Measurements from ENCODE around the gene TMEM8B.

TMEM8B gene

DNA sequence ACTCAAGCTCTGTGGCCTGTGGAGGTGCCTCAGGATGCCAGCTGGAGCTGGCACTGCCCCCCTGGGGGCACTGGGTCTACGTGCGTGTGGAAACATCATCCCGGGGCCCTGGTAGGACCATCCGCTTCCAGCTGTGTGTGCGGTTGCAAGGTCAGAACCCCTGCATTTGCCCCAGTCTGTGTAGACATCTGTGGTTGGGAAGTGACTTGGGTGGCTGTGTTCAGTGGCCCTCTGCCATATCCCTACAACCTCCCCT is 12.5 kb downstream of the TMEM8B start:
- no peak for DNase-seq (ENCODE audit: low read depth in 2 of 2)

DNA sequence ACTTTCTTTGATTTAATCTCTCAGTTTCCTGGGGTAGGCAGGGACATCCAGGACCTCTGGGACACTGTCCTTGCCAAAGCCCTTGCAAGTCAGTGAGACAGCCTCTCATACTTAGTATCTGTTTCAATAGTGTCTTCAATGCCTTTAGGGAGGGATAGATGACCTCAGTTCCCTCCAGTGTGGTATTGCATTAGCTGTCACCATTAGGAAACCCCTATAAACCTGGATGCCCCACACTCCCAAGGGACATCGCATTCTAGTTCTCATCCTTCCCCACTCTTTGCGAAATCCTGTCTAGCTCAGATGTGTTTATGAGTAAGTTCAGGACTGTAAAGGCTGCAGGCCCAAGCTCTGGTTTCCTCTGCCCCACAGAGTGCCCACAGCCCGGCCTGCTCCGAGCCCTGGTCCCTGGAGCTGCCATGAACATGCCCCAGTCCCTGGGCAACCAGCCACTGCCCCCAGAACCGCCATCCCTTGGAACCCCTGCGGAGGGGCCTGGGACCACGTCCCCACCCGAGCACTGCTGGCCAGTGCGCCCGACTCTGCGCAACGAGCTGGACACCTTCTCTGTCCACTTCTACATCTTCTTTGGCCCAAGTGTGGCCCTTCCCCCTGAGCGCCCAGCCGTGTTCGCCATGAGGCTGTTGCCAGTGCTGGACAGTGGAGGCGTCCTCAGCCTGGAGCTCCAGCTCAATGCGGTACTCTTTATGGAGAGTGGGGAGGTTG is 13.2 kb downstream of the TMEM8B start:
- no peak for DNase-seq (ENCODE audit: low read depth in 2 of 2)

DNA sequence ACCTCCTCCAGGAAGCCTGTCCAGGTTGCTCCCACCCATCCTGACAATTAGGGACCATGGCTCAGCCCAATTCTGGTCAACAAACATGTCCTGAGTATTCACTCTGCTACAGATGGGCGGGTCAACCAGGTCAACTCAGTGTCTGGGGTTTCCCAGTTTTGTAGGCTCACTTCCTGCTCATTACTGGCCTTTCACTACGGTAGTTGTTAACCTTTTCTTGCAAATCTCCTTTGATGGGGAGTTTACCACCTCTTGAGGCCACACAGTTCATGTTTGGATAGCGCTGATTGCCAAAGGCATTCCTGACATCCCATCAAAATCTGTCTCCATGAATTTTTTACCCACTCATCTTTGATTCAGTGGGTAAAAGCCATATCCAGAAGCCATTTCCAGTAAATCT is 13.8 kb downstream of the TMEM8B start:
- DNase-seq (ENCODE audit: low read depth in 2 of 2): no peak

DNA sequence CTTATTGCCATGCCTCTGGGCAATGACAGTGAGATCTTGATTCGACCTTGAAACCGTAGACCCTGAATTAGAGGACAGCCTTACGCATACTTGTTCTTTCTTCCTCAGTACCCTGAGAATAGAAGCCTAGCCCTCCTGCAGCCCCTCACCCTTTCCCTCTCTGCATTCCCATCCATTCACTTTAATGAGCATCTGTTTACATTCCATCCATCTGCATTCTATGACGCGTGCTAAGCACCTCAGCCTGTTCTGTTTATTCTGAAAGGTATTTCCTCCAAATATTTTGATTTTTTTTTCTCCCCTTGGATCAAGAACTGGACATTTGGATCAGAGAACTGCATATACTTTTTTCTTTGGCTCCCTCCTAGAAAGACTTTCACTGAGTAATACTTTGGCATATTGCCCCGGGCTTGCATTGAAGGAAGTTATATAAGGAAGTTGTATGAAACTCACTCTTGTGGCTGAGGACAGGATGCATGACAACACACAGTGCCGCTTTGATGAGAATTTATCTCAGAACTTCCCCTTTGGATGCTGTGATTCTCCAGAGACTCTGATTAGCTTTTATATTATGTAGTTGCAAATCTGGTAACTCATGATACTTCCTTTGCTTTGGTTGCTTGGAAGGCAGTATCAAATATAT is 15.7 kb downstream of the TMEM8B start:
- no peak for DNase-seq (ENCODE audit: low read depth in 2 of 2)

DNA sequence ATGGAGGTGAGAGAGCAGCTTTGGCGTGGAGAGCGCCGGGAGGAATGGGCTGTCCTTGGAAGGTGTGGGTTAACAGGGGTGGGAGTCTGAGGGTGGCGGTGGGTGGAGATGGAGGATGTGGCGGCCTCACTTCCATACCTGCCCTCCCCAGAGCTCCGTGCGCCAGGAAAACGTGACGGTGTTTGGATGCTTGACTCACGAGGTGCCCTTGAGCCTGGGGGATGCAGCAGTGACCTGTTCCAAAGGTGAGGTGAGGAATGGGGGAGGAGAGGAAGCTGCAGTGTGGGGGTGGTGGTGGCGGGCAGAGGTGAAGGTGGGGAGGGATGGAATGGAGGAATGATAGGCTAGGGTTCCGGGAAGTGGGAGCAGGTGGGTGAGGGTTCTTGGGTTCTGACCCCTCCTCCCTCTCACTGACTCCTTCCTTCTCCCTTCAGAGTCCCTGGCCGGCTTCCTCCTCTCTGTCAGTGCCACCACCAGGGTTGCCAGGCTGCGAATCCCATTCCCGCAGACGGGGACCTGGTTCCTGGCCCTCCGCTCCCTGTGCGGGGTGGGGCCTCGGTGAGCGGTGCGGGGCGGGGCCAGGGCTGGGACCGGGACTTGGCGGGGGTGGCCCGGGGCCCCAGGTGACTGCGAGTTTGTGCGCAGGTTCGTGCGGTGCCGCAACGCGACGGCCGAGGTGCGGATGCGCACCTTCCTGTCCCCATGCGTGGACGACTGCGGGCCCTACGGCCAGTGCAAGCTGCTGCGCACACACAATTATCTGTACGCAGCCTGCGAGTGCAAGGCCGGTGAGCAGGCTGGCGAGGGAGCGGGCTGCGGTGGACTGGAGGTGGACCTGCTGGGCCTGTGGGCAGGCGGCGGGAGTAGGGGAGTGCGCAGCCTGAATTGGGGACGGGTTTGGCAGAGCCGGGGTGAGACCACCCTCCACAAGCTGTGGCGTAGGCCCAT is 17.1 kb downstream of the TMEM8B start:
- DNase-seq (ENCODE audit: low read depth in 2 of 2): no peak

DNA sequence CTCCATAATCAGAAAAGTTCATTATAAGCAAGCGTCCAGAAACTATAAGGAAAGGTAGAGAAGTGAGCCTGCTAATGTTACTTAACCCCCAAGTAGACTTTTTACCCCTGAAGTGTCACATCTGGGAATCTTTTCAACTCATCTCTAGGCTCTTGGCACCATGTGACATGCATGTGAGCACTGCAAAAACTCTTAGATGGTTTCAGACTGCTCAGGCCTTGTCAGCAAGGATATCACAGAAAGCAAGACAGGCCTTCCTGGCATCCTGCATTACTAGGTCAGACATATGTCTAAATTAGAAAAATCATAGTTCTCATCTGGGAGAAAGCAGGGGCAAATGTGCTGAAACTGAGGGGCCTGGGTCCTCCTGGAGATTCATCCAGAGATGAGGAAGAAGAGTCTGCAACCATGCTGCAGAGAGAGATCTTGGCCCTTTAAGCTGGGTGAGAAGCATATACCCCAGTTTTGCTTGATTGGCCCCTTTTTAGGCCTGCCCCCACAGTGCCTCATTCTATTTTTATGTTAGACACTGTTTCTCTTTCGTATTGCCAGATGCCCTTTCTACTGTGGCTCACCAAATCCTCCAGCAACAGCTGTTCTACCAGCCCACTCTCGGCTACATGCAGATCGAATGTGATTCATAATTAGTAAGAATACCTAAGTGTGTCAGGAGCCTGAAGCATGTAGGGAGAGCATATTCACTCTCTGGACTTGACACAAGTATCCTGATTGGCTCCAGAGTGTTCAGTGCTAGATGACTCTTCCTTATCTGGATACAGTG is 19.0 kb downstream of the TMEM8B start:
- no peak for DNase-seq (ENCODE audit: low read depth in 2 of 2)

DNA sequence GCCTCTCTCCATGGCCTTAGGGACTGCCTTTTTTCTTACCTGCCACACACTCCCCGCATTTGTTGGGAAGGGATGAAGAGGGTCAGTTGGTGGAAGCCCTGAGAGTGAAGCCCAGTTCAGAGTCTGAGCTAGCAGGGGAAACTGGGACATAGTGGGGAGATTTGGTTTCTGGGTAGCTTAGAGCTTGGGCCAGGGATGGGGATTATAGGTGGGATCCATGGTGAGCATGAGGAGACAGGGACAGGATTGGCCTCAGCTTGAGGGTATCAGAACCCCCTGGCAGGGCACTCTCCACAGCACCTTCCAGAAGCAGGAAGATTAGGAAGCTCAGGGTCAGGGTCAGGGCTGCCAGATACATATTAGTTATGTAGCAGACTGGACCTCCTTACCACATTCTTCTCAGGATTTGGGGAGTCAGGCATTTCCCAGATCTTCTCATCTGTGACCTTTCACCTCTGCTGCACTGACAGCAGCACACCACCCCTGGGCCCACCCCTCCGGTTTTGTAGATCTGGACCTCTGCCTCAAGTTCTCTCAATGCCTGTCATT is 23.3 kb downstream of the TMEM8B start:
- no peak for DNase-seq (ENCODE audit: low read depth in 2 of 2)

DNA sequence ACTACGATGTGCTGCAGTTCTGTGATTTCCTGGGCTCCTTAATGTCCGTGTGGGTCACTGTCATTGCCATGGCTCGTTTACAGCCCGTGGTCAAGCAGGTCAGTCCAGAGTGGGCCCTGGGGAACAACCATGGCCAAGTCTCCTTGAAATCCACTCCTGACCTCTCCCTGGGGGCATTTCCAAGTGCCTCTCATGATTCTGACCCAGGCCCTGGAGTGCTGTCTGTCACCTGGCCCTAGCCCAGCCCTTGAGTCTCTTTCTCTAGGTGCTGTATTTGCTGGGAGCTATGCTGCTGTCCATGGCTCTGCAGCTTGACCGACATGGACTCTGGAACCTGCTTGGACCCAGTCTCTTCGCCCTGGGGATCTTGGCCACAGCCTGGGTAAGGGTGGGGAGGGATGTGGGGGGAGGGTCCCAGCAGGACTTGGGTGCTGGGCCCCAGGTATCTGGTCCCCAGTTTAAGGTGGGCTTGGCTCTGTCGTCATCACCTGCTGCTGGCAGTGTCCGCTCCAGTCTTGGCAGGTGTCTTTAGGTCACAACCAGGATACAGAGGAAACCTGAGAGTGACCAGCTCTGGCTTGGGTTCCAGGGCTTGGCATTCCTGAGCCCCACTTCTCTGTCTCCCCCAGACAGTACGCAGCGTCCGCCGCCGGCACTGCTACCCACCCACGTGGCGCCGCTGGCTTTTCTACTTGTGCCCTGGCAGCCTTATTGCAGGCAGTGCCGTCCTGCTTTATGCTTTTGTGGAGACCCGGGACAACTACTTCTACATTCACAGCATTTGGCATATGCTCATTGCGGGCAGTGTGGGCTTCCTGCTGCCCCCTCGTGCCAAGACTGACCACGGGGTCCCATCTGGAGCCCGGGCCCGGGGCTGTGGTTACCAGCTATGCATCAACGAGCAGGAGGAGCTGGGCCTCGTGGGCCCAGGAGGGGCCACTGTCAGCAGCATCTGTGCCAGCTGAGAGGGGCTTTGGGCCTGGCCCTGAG is 24.1 kb downstream of the TMEM8B start:
- DNase-seq (ENCODE audit: low read depth in 2 of 2): no peak

DNA sequence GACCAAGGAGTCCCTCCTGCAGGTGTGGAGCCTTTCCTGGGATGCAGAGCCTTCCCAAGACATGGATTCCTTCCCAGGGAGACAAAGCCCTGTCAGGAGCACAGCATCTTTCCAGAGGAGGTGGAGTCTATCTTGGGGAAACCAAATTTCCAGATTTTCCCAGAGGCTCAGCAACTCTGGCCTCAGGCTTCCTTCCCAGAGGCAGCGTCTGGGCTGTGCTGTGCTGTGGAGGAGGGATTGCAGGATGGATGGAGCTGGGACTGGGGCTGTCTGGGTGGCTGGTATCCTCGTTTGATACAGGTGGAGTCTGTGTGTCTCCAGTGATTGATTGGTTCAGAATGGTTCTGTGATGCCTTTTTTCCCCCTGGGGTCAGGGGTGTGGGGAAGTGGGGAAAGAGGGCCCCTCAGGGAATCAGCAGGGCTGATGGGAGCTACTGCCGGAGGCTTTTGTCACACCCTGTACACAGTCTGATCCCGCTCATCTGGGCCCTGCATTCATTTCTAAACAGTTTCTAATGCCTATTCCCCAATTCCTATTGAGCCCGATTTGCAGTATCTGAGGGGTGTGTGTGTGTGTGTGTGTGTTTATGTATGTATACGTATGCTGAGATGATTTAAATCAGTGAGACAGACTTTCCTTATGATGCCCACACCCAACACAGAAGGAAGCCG is 25.2 kb downstream of the TMEM8B start:
- no peak for DNase-seq (ENCODE audit: low read depth in 2 of 2)

DNA sequence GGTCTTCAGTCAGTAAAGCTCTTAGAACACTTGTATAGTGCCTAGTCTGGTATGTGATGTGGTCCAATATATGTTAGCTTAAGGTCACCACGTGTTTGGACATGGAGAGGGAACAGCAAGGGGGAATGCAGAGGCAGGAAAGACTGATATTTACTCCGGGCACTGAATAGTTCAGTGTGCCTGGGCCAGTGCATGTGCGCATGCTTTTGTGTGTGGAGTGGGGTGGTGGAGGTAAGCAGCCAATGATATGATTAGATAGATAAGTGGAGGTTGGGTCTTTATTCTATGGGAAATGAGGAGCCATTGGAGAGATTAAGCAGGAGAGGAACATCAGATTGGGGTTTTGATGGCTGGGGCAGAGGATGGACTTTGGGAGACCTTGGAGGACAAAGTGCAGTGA is 27.2 kb downstream of the TMEM8B start:
- DNase-seq (ENCODE audit: low read depth in 2 of 2): no peak

DNA sequence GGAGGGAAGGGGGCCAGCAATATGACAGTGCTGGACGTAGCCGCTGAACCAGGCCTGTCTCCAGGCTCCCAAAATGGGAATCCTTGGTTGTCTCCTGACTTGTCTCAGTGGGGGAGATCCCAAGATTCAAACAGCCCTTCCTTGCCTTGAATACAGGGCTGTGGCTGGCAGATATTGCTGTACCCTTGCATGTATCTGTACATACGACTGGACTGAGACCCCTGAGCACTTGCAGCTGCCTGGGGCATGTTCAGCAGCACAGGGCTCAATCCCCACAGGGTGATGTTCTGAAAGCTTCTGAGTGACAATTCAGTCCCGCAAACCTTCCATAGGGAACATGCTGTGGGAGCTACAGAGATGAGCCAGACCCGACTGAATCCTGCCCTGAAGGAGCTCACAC is 27.9 kb downstream of the TMEM8B start:
- no peak for DNase-seq (ENCODE audit: low read depth in 2 of 2)

DNA sequence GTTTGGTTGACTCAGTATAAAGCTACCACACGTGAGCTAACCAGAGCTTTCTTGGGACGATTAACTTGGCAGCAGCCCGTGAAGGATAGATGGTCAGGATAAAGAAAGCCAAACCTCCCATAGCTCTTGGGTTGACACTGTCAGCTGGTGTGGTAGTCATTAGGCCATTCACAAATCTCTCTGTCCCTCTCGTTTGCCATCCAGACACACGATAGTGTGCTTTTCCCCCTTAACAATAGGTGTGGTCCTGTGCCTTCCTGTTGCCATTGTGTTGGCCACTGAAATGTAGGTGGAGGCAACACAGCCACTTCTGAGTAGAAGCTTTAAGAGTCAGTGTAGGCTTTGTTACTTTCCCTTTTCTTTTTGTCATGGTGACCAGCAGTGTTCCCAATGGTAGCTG is 29.4 kb downstream of the TMEM8B start:
- no peak for DNase-seq (ENCODE audit: low read depth in 2 of 2)

DNA sequence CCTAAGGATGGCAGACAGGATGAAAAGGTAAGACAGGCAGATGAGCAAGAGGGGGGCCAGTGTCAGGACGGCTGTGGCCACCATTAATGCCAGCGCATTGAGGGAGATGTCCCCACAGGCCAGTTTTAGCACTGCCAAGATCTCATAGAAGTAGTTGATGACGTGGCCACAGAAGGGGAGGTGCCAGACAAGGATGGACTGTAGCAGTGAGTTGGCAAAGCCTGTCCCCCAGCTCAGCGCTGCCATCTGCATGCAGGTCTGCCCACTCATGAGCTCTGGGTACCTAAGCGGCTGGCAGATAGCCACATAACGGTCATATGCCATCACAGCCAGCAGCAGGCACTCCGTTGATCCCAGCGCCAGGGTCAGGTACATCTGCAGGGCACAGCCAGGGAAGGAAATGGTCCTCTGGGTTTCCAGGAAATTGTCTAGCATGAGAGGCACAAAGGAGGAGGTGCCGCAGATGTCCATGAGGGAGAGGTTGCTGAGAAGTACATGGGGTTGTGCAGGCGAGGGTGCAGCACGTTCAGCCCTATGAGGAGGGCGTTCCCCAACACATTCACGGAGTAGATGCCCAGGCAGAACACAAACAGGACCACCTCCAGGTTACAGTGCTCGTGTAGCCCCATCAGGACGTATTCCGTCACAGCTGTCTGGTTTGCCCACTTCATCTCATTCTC is 30.4 kb downstream of the TMEM8B start:
- no peak for DNase-seq (ENCODE audit: low read depth in 2 of 2)

DNA sequence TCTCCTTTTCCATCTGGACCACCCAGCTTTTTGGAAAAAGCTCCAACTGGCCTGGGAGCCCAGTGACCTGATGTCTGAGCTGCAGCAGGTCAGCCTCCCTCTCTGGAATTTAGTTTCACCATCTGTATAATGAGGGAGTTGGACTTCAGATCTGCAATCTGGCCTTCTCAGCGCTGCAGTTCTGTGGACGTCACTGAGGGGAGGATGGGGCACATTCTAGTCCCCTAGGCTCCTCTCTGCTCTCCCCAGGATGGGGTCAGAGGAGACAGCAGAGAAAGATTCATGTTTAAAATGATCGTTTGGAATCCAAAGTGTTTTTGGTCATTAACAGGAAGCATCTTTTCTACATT is 30.9 kb downstream of the TMEM8B start:
- DNase-seq (ENCODE audit: low read depth in 2 of 2): no peak

DNA sequence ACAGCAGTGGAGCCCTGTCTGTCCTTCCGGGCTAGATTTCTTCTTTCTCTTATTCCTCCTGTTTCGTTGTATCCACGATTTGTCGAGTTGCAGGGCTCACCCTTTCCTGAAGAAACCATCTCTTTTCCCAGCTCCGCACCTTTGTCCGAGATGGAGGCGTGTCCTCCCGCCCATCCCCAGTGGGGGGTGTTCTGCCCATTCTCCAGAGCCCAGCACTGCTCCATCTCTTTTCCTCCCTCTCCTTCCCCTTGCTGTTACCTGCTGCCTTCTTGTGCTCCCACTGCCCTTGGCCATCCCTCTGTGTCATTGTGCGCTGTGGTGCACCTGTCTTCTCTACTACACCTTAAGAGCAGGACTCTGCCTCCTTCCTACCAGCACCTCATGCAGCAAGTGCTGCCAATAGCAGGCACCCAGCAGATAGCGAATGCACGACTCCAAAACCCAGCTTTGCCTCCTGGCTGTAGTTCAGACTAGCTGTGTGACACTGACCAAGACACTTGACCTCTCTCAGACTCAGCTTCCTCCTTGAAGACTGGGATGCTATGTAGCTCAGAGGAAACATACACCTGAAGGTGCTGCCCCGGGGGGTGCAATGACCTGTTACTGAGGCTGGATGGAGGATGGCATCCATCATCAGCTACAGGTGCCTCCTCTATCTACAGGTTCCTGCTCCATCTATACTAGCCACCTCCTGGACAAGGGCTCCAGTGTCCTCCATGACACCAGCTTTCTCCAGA is 32.3 kb downstream of the TMEM8B start:
- DNase-seq (ENCODE audit: low read depth in 2 of 2): no peak

DNA sequence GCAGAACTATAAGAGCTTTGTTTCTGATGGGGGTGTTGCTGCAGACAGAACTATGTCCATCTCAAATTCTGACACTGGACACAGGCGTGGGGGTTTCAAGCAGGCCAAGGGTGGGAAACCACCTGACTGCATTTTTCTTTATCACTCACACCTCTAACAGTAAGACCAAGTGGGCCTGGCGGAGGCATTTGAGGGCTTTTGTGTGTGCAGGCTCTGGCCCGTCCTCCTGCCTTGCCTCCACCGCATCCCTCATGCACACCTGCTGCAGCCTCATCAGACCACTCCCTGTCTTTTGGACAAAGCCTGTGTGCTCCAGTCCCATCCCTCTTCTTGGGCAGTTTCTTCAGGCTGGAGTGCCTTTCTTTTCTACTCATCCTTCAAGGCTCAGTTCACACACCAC is 33.3 kb downstream of the TMEM8B start:
- no peak for DNase-seq (ENCODE audit: low read depth in 2 of 2)

DNA sequence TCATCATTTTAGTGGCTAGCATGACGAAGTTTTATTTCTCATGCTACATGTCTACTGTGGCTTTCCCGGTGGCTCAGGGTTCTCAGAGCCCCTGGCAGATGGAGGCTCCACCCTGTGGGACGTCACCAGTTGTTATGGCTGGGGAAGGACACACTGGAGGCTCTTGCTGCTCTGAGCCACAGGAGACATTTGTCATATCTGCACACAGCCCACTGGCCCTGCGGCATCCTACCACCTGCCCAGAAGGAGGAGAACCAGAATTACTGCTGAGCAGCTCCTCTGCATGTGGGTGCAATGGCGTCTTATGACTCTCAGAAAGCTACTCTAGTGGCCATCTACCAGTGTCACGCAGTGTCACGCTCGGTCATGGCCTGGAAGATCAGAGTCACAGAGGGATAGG is 34.6 kb downstream of the TMEM8B start:
- no peak for DNase-seq (ENCODE audit: low read depth in 2 of 2)

DNA sequence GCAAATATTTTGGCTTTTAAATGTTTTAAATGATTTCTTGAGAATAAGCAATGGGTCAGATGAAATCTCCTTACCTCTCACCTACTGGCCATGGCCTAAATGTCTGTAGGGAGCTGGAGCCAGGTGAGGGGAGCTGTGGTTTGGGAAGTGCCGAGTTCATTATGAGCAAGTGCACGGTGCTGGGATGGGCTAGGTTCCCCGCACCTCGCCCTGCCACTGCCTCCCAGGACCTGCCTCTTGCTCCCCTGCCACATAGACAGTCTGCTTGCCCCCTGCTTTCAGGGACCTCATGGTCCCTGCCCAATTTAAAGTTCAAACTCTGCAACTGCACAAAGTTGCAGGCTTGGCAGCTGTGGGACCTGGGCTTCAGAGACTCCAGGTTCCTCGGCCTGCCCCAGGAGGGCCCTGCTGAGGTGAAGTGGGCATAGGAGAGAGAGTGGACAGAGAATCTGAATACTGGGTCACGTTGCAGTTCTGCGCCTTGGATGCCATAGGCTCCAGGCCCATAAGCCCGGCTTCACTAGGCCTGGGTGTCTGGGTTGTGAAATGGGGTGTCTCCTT is 35.7 kb downstream of the TMEM8B start:
- no peak for DNase-seq (ENCODE audit: low read depth in 2 of 2)

DNA sequence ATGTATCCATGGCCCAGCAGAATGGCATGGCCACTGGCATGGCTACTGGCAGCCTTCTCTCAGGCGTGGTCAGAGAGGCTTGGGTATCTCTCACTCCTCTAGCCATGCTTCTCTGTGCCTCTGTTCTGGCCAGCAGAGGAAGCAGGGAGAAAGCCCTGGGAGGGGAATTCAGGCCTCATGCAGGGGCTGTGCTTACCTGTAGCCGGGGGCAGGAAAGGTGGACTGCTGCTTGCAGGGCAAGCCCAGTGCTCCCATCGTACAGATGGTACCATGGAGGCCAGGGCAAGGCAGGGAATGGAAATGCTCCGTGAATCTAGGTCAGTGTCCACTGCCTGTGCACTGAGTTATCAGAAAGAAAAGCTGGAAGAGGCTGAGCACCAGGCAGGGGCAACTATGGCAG is 38.5 kb downstream of the TMEM8B start:
- DNase-seq (ENCODE audit: low read depth in 2 of 2): no peak
